Measurements from ENCODE around the gene TRIM44.
A peak's percentile ranks its signal among the peaks of the same experiment; 100 is the strongest.
"Not testable (repeated sequence)": the region's sequence is repeated elsewhere in the genome, so short reads cannot be mapped to it uniquely, and the experiment has no call there.

Gene TRIM44

DNA sequence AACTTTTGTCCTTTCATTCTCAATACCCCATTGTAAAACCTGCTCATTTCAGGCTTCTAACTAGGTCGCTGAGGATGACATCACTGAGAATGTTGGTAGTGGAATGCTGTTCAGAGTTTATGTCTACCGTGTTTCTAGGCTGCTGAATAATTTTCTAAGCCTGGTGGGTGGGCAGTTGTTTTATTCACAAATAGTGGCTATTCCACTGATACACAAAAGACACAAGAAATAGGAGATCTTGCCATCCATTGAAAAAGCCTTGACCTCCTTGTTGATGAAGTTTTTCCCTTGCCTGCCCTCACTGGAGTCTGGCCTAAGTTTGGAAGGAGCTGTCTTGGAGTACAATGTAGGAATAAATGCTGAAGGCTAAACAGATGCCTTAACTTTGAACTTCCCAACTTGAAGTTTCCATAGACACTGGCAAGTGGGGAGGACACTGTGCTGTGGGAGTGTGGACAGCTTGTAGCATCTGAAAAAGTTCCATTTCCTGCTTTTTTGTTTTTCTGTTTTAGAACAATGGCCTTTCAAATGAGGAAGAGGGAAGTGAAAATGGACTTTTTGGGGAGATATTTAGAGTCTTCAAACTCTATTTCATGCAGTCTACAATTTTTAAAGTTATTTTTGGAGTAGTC, 59.2 kb downstream of the TRIM44 start:
- DNase-seq, result no peak

DNA sequence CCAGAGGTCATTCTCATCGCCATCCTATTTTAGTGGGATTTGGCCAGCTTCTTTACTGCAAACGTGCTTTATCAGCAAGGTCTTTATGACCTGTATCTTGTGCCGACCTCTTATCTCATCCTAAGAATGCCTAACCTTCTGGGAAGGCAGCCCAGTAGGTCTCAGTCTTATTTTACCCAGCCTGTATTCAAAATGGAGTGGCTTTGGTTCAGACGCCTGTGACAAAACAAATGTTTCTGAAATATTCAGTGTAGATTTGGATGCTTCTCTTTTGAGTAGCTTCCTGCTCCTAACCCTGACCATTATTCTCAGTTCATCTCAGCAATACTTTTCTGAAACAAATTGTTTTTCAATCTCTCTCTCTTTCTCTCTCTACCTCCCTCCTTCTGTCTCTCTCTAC, 60.1 kb downstream of the TRIM44 start:
- no peak for DNase-seq

DNA sequence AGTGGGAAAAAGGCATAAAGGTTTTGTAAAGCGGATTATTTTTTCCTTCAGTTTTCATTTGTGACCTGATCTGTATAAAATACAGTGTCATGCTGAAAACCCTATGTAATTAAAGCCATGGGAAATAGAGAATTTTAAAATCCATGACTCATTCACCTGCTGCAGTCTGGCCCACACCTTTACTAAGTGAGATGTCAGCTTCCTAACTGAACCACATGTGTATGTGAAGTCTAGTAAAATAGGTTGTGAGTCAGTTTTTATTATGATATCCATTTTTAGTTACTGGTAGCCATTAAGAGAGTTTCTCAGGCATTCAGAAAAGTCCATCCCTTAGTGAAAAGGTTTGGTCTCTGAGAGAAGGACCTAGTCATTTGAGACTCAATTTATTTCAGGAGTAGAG, 60.9 kb downstream of the TRIM44 start:
- DNase-seq, result no peak

DNA sequence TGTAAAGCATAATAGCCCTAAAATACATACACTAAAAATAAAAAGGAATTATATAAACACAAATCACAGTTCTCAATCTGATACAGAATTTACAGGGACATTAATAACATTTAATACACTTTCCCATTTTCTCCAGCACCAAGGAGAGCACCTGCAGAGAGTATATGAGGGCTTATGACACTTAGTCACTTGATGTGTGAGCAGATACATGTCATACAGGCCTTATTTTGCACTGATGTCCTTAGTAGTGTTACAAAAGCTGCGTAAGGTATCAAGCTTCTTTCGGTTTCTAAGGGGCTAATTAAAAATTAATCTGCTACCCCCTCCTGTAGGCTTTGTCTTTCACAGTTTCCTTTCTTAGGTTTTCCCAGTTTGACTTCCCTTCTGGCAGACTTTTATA, 61.3 kb downstream of the TRIM44 start:
- no peak for DNase-seq

DNA sequence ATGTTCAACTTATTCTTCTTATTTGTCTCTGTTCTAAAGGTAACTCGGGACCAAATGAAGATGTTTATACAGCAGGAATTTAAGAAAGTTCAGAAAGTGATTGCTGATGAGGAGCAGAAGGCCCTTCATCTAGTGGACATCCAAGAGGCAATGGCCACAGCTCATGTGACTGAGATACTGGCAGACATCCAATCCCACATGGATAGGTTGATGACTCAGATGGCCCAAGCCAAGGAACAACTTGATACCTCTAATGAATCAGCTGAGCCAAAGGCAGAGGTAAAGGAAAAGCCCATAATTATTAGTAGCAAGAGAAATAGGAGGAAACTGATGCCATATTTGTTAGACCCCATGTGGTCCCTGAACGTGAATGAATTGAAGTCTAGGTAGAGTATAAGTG, 63.3 kb downstream of the TRIM44 start:
- DNase-seq, result no peak

DNA sequence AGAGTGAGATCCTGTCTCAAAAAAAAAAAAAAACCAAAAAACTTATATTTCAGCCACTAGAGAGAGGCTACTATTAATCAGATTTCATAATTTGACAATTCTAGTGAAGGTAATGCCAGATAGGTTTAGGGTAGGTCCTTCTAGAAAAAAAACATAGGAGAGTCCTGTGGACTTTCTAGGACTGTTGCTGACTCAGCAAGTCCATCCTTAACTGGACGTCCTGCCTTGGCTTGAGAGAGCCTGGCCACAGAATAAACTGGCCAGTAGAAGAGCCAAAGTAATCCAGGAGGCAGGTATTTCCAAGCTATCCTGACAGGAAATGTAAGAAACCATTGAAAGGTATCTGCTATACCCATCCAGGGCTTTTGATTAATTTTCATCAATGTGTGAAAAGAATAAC, 64.6 kb downstream of the TRIM44 start:
- DNase-seq, result no peak

DNA sequence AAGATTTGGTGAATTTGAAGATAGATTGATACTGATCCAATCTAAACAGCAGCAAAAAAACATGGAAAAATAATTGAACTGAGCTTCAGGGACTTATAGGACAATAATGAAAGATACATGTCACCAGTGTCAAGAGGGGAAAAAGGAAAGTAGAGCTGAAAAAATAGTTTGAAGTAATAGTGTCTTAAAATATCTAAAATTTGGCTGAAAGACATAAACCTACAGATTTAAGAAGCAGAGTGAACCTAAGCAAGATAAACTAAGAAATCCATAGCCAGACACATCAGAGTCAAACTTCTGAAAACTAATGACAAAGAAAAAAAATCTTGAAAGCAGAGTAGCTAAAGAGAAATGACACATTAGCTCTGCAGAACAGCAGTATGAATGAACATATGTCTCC, 67.7 kb downstream of the TRIM44 start:
- no peak for DNase-seq

DNA sequence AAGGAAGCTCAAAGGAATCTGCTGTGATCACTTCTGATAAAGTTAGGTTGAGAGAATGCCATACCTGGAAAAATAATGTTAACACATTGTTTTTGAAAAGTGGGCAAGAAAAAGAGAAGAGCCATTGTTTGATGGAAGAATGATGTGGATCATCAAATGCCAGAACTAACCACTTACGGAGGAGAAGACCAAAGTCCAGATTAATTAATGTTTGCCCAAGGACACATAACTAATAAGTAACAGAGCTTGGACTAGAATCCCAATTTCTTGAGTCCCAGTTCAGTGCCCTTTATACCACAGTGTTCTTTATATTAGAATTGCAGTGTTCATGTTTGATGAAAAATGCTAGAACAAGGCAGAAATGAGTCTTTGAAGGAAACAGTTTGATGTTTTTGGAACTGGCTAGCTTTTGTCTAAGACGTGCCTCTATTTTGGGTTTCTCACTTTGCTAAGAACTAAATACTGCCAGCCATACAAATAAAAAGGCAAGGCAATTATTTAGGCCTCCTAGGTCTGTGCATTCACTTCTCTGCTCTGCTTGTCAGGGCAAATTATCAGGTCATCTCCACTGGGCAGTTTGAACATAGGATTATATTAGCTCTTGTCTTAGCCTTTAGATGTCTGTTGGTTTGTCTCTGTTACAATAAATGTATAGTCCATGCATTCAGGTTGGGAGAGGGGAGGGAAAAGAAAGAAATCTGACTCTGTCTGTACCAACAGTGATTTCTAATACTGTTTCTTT, 72.3 kb downstream of the TRIM44 start:
- no peak for DNase-seq

DNA sequence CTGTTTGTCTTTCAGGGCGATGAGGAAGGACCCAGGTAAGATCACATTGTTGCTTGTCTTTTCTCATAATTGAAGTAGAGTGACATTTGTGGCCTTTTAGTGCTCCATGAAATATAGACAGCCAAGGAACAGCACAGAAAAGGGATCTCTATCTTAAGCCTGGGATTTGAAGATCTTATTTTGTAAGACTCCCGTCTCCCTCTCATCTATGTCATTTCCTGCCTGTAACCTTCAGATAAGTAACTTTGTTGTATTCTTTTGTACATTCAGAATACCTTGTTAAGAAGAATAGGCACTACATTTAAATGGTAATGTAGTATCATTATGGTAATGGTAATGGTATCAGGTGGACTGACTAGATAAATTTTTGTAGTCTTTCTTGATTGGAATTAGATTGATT, 72.8 kb downstream of the TRIM44 start:
- DNase-seq, result no peak

DNA sequence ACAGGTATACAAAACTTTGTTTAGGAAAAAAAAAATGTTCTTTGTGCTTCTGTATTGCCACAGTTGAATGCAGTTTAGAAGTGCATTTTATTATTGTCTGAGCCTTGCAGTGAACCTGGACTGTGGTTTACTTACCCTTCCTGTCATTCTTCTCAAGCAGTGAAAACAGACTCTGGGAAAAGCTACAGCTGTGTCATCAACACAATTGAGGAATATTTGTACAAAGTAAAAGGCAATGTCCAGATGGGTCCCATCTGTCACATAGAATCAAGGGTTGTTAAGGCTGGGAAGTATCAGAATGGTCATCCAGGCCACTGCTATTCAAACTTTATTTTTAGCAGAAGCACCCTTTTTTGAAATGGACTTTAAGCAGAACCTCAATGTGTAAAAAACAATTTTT, 73.3 kb downstream of the TRIM44 start:
- no peak for DNase-seq

DNA sequence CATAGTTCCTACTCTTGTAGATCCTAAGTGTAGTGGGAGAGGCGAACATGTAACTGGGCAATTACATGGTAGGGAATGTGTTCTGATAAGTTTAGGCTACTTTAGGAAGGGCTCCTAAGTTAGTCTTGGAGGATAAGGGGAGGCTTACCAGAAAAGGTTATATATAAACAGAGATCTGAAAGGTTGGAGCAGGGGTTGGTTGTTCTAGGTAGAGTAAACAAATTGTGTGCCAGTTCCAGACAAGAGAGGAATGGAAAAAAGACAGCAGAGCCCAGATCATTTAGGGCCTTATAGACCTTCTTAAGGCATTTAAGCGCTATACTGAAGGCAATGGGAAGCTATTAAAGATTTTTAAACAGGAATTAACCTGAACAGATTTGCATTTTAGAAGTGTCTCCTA, 74.4 kb downstream of the TRIM44 start:
- DNase-seq, result no peak

DNA sequence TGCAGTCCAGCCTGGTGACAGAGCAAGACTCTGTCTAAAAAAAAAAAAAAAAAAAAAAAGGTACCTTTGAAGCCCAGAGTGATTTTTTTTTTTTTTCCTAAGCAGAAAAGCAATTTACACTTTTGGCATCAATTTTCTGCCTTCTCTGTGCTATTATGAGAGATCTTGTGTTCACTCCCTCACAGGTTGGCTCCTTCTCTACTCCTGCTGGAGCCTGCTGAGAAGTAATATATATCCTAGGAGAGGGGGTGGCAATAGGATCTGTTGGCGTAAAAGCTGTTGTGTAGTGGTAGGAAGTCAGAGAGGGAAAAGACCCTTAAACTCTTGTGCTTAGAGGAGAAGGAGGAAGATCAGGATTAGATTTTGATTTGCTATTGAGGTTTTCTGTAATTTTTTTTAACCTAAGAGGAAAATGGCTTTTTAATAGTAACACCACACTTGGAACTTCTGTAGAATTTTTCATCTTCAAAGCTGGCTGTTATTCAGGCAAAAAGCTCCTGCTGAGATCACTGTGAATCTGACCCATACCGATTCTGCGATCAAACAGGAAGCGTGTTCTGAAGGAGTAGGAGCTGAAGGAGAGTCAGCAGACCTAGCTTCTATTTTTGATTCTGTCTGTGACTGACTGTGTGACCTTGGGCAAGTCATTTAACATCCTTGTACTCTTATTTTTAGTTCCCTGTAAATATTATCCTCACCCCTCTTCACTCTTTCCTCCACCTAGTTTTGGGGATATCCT, 77.7 kb downstream of the TRIM44 start:
- no peak for DNase-seq

DNA sequence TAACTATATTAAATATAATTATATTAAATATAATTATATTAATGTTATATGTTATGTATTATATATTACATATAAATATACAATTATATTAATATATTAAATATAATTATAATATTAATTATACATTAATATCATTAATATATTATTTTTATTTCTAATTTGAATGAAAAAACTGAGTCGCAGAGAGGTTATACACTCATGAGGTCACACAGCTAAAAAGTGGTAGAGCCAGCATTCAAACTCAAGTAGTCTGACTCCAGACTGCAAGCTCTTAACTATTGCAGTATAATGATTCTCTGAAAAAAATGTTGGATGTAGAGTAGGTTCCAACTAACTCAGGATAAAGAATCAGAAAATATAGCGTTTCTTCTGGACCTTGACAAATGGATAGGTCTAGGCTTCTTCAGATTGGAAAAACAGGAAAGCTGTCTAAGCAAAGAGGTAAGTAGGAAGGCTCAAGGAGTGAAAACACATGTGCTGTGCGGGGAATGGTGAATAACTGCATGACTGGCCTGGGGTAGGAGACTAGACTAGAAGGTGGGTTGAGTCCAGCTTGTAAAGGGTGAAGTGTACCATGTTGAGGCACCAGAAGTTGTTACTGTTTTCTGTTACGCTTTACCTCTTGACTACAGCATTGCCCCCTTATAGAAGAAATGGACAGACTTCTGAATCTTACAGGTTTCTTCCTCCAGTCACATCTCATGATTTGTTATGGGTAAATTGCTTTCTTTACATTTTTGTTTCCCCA, 80.3 kb downstream of the TRIM44 start:
- no peak for DNase-seq

DNA sequence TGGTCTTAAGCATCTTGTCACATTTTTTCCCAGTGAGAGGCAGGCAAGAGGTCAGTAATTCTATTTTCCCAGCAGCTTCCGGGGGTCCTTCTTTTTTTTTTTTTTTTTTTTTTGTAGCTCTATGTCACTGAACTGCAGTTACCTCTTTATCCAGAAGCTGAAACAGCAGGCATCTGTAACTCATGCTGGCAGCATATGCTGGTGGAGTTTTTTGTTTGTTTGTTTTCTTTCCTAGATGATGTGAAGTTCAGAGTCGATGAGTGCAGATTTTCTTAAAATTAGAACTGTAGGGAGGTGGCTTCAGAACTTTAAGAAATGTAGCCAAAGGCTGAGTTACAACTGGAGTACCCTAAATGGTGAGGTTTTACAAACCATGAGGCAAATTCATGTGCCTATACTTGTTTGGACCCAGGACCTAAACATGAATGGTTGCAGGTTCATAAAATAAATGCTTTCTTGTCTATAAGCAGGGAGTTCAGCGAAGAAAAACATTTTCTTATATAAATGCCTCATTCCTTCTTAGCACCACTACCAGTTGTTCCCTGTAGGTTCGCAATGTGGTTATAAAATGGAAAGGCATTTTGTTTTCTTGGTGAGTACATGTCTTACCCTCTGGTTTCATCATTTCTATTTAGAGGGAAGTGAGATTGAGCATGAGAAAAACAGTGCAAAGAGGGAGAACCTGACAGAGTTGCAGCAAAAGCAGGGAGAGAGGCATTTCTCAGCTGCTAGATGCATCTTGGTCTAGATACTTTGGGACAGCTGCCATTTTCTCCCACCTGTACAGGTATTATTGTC, 84.0 kb downstream of the TRIM44 start:
- no peak for DNase-seq

DNA sequence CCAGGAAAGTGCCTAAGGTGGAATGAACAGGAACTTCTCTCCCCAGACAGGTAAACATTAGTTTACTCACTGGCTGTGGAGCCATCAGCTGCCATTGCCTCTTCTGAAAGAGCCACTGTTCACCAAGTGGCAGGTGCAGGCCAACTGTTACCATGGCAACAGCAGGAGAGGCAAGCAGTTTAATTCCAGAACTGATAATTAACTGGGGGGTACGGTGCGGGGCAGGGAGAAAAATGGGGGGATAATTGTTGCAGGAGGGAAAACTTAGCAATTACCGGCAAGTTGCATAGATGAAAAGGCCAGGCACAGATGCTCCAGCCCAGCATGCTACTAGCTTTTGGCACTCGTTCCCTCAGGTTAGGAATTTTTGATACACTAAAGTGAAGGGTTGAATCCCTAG, 85.1 kb downstream of the TRIM44 start:
- DNase-seq, result peak; percentile 42

DNA sequence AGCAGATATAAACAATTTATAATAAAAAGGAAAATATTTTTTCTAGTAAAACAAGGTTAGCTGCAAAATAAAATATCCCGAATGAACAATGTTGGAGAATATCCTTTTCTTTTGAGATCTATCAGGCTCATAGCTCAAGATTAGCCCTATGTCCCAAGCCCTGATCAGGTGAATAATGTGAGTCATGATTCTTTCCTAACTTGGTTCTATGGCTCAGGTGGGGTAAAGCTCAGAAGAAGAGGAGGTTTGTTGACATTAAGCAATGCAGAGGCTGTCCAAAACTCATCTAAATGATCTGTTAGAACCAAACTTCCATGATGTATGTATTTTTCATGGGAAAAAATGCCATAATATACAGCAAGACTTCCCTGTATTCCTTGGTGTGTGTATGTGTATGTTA, 86.1 kb downstream of the TRIM44 start:
- DNase-seq, result no peak

DNA sequence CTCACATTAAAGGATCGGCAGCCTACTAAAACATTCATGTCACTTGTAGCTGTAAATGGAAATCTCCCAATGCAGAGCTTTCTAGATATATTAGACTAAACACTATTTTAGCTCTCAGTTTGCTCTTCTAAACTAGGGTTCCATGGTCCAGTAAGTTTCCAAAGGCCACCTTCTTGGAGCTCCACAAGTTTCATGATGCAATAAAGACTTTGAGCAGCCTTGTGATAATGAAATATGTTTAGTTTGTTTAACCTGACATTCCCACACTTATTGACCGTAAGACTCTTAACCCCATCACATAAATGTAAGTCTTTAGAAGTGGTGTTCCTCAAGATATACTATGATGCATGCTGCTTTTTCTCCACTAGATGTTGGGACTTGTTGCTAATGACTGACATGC, 87.7 kb downstream of the TRIM44 start:
- no peak for DNase-seq

DNA sequence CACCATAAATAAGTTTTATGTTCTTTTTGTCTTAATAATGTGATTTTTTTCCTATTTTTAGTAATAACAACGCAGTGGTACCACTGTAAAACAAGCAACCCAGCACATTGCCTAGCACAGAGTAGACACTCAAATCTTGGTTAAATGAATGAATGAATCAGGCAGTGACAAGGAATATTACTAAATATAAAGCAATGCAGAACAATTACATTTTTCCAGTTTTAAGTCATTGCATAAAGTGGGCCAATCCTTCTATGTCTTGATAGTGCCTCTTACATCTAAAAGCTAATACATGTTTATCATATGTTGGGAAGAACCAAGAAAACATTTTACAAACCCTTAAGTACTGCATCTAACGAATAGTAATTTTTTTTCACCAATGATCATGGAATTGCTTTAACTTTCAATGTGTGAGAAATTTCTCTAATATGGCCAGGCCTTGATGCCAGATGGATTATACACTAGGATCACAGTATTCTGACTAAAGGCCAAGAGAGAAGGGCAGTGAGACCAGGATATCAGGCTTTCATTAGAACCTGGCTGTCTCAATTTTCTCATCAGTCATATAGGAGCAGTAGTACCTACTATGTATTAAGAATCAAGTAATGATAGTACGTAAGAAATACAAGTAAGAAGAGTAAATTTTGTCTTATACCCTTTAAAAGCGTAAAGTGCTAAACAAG, 88.5 kb downstream of the TRIM44 start:
- DNase-seq, result no peak

DNA sequence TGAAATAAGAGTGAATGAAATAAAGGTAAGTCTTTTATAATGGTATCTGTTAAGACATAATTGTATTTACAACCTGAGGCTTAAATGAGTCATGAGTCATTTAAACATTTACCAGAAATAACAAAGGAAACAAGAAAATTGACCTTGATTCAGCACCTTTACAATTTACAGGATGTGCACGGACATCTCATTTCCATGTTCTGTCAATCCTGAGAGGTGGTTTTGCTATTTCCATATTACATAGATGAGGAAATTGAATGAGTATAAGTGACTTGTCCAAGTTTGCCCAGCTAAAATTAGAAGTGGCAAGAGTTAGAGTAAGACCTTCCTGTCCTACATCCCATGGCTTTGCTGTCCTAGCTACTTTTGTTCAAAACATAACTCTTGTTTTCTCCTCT, 89.1 kb downstream of the TRIM44 start:
- DNase-seq, result no peak

DNA sequence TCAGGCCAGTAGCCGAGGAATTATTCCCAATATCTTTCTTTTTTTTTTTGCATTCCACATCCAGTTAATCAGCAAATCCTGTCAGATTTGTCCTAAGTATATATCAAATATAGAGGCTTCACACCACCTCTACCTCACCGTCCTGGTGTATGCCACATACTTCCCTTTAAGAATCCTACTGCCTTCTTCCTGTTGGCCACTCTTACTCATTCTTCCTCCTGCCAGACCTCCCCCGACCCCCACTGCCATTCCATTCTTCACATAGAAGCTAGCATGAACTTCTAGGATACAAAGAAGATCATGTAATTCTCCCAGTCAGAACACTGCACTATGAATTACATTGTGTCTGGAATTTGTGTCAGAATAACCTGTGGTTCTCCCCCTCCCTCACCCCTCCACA, 89.5 kb downstream of the TRIM44 start:
- no peak for DNase-seq

DNA sequence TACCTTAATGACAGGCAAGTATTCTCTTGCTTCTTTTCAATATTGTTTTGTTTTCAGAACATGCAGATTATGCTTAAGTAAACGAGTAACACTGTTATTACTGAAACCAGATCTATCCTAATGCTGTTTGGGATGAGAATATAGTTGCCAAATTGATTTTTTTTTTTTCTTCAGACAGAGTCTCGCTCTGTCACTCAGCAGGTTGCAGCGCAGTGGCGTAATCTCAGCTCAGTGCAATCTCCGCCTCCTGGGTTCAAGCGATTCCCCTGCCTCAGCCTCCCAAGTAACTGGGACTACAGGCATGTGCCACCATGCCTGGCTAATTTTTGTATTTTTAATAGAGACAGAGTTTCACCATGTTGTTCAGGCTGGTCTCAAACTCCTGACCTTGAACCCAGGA, 91.0 kb downstream of the TRIM44 start:
- DNase-seq, result not testable (repeated sequence)

DNA sequence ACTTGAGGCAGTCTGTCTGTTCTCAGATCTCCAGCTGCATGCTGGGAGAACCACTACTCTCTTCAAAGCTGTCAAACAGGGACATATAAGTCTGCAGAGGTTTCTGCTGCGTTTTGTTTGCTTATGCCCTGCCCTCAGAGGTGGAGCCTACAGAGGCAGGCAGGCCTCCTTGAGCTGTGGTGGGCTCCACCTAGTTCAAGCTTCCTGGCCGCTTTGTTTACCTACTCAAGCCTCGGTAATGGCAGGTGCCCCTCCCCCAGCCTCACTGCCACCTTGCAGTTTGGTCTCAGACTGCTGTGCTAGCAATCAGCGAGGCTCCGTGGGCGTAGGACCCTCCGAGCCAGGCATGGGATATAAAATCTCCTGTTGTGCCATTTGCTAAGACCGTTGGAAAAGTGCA, 97.4 kb downstream of the TRIM44 start:
- DNase-seq, result not testable (repeated sequence)
